NT2/D1 (cell line): Measurements from ENCODE around the gene PTPRN2.

ENCODE experiments used
- YY1 ChIP-seq: IDR thresholded peaks from 2 replicates; pipeline ENCODE4 v1.6.1; 2011; ENCODE audit not compliant: insufficient read length, insufficient read depth
- ZNF274 ChIP-seq: IDR thresholded peaks from 2 replicates; pipeline ENCODE4 v1.6.1; 2011; ENCODE audit warnings: mild to moderate bottlenecking, low read depth, low read length

GRCh38 chr7:157962458-157963306 is 624.9 kb downstream of the PTPRN2 start:
- no peak for TF ChIP-seq YY1
- no peak for TF ChIP-seq ZNF274
